HG03025 (cell line): ENCODE results near the gene MCAT.

Experiments
- ATAC-seq: cut with Tn5 transposase; IDR thresholded peaks from one replicate; pipeline ENCODE4 v1.9.1; 2021; ENCODE audit warnings: mild to moderate bottlenecking, moderate library complexity; ENCODE audit not compliant: unreplicated experiment, low FRiP score

Gene MCAT

GRCh38 chr22:43173976-43174720 lies 30.9 kb upstream of the MCAT start:
- no peak for ATAC-seq

GRCh38 chr22:43173566-43173965 lies 30.4 kb upstream of the MCAT start:
- ATAC-seq: no peak

- no peak for ATAC-seq
Observed at GRCh38 chr22:43172191-43172590, 29.0 kb upstream of the MCAT start.

- ATAC-seq: no peak
Observed at GRCh38 chr22:43171607-43172006, 28.4 kb upstream of the MCAT start.

GRCh38 chr22:43171019-43171491 lies 27.9 kb upstream of the MCAT start:
- ATAC-seq: no peak

- ATAC-seq: no peak
Observed at GRCh38 chr22:43170131-43170480, 26.9 kb upstream of the MCAT start.

GRCh38 chr22:43169310-43170130 lies 26.3 kb upstream of the MCAT start:
- ATAC-seq: no peak

GRCh38 chr22:43168471-43169309 lies 25.5 kb upstream of the MCAT start:
- ATAC-seq: no peak

GRCh38 chr22:43167001-43167589 lies 23.9 kb upstream of the MCAT start:
- ATAC-seq: no peak

- no peak for ATAC-seq
Observed at GRCh38 chr22:43166132-43166930, 23.1 kb upstream of the MCAT start.

- no peak for ATAC-seq
Observed at GRCh38 chr22:43164636-43165035, 21.4 kb upstream of the MCAT start.

GRCh38 chr22:43163241-43163795 lies 20.1 kb upstream of the MCAT start:
- ATAC-seq: no peak

- no peak for ATAC-seq
Observed at GRCh38 chr22:43162412-43163150, 19.4 kb upstream of the MCAT start.

- no peak for ATAC-seq
Observed at GRCh38 chr22:43160497-43161126, 17.4 kb upstream of the MCAT start.

GRCh38 chr22:43159484-43160178 lies 16.4 kb upstream of the MCAT start:
- no peak for ATAC-seq

GRCh38 chr22:43158778-43159483 lies 15.7 kb upstream of the MCAT start:
- no peak for ATAC-seq

- no peak for ATAC-seq
Observed at GRCh38 chr22:43157874-43158546, 14.8 kb upstream of the MCAT start.
